LHCN-M2 (cell line): ENCODE measurements around the gene CLINT1. TPM values are rescaled to one million over a fixed set of nuclear protein-coding genes. Genes with fewer than 3 reads are reported as not detected.
"Not testable (repeated sequence)": the region's sequence is repeated elsewhere in the genome, so short reads cannot be mapped to it uniquely, and the experiment has no call there.

Source experiments
- DNase-seq: peaks from one replicate; pipeline ENCODE4 v3.0.0-alpha.2; 2012; ENCODE audit warnings: low read depth
- total RNA-seq: library from RNA; depleted of rRNA; stranded (reverse); fragments of >200 nt; gene quantifications from 2 replicates; pipeline ENCODE4 v1.2.3, GENCODE V29; 2014

The CLINT1 gene
- total RNA-seq, 1 experiment from 2014 or later: 64.8 TPM

- DNase-seq: no peak
Measured at GRCh38 chr5:157862183-157862851, 3.4 kb upstream of the CLINT1 start.

DNA sequence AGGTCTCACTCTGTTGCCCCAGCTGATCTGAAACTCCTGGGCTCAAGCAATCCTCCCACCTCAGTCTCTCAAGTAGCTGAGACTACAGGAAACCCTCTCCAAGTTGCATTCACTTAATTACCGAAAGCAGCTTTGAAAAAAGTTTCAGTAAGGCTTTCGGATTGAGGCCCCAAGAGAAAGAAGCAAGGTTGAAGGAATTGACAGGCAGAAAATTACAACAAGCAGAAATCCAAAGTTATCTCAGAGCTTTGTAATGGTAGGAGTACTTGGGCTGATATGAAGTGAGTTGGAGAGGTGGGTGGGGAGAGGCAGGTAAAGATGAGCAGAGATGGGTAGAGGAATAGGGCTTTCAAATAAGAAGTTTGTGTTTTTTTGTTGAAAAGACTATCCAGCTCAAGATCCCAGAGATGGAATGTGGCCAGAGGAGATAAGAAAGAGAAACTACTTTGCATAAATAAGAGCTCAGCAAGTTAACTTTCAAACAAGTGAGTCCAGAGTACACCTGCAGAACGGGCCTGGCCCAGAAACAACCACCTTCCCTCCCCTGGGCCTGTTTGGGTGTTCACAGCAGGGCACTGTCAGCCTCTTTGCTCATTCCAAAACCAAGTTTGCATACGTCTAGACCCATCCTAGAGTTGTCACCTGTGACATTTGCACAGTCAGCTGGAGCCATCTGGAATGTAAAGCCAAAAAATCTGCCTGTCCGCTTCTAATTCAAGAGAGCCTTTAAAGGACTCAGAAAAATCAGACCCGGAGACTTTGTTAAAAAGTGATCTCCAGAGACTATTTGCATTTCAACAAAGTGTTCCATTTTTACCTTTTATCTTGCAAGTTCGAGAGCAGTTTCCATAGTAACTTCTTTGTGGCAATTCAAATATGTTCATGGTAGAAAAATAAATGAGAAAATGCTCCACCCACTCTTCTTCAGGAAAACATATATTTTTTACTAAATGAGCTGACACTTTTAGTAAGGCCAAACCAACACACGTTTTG, 2.2 kb upstream of the CLINT1 start:
- DNase-seq: no peak

GRCh38 chr5:157859227-157859575, 256 bp upstream of the CLINT1 start:
- no peak for DNase-seq

DNA sequence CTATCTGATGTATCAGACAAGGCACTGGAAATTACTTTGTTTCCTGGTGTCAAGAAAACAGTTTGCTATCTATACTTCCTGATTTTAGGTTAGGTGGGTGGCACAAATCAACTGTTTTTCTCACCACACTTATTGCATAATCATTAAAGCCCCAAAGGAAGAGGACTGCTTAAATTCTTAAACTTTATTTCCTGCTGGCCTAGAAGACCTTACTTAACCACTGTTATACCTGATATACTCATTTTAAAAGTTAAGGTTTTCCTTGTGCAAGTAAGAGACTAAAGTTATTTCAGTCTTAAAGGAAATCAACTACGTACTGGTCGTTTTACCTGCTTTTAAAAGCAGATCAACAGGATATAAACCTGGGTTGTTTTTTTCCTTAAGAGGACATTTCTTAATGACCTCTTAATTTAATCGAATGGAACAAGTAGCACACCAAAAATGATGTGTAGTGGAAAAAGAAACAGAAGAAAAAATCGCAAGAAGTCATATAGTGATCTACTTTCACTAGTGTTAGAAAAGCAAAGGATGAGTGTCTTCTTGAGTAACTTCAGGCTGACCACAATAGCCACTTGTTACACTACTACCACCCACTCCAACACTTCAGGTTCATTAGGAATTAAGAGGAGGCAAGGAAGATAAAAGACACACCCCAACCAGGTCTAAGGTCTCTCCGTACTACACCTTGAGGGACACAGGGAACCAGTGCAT, 974 bp downstream of the CLINT1 start:
- DNase-seq: peak; percentile 19

DNA sequence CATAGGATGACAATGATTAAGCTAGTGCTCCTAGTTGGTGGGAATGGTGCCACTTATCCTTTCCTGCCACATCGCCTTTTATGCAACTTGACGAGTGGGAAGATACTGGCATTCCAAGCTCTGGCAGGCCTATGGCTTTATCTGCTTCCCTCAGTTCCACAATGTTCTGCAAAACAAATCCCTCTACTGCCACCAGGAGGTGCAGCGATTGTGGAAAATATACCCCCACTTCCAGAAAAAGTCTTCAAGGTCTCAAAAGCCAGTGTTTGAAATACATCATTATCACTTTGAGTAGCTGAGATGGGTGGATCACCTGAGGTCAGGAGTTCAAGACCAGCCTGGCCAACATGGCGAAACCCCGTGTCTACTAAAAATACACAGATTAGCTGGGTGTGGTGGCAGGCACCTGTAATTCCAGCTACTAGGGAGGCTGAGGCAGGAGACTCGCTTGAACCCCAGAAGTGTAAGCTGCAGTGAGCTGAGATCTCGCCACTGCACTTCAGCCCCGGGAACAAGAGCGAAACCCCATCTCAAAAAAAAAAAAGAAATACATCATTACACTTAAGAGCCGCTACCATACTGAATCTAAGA, 3.4 kb downstream of the CLINT1 start:
- DNase-seq: peak; percentile 52

GRCh38 chr5:157853365-157853764, 5.6 kb downstream of the CLINT1 start:
- not testable (repeated sequence) for DNase-seq

DNA sequence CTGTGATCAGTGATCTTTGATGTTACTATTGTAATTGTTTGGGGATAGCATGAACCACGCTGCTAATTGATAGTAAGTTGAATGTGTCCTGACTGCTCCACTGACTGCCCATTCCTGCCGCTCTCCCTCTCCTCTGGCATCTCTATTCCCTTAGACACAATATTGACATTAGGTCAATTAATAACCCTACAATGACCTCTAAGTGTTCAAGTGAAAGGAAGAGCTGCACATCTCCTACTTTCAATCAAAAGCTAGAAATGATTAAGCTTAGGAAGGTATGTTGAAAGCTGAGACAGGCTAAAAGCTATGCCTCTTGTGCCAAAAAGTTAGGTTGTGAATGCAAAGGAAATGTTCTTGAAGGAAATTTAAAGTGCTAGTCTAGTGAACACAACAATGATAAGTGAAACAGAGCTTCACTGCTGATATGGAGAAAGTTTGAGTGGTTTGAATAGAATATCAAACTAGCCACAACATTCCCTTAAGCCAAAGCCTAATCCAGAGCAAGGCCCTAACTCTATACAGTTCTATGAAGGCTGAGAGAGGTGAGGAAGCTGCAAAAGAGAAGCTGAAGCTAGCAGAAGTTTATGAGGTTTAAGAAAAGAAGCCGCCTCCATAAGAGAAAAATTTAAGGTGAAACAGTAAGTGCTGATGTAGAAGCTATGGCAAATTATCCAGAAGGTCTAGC, 12.9 kb downstream of the CLINT1 start:
- DNase-seq: no peak

DNA sequence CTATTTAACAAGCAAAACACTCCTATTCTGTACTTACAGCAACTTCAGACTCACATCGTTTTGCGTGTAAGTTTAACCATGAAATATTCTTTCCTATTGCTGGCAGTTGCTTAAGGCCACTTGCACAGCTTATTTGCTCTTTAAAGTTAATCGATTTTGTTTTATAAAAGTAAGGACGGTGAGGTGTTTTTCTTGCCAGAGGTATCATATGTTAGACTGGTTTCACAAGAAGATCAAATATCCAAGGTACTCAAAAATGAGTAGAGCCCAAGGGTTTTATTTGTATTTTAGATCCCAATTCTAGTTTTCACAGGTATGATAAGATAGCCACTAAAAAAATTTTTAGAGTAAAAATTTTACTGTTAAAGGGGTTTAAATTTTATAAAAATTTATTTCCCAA, 16.2 kb downstream of the CLINT1 start:
- DNase-seq: no peak

DNA sequence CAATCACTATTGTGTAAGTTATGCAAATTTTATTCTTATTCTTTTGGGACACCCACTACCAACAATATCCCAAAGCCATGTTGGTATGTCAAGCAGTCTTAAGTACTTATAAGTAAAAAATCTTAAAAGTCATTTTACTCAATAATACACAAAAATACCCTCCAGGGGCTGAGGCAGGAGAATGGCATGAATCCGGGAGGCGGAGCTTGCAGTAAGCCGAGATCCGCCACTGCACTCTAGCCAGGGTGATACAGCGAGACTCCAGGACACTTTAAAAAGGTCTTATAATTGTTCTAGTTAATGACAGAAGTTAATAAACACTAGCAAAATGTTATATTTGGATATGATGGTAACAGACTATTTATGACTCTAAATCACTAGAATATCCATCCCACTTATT, 16.8 kb downstream of the CLINT1 start:
- DNase-seq: no peak

DNA sequence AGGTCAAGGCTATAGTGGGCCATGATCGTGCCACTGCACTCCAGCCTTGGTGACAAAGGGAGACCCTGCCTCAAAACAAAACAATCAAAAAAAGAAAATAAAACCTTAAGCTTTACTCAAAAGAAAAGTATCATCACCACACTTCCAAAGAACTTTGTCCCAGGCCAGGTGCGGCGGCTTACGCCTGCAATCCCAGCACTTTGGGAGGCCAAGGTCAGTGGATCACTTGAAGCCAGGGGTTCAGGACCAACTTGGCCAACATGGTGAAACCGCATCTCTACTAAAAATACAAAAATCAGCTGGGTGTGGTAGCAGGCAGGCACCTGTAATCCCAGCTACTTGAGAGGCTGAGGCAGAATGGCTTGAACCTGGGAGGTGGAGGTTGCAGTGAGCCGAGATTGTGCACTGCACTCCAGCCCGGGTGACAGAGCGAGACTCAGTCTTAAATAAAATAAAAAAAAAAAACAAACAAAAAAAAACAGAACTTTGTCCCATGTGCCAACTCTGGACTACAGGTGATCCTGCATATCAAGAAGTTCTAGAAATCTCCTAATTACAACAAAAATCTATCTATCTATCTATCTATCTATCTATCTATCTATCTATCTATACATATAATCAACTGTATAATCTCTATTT, 19.7 kb downstream of the CLINT1 start:
- no peak for DNase-seq

- DNase-seq: no peak
Measured at GRCh38 chr5:157836121-157836753, 22.7 kb downstream of the CLINT1 start.

- DNase-seq: no peak
Measured at GRCh38 chr5:157835041-157835440, 23.9 kb downstream of the CLINT1 start.

DNA sequence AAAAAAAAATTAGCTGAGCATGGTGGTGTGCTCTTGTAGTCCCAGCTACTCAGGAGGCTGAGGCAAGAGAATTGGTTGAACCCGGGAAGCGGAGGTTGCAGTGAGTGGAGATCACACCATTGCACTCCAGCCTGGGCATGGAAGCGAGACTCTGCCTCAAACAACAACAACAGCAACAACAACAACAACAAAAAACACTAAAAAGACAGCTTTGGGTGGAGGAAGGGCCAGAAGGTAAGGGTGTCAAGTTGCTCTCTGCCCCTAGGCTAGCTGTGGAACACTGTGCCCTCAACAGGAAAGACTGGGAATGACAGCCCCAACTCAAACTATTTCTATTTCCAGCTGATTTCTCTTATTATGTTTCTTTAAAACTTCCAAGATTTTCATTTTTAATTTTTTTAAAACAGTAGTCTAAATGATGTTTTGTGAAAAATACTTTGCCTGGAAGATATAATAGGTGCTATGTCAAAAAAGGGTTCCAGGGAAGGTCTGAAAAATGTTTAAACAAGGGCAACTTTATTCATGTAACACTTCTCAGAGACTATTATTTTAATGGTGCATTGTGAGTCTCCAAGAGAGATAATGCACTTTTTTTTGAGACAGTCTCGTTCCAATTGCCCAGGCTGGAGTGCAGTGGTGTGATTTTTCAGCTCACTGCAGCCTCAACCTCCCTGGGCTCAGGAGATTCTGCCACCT, 29.9 kb downstream of the CLINT1 start:
- no peak for DNase-seq

GRCh38 chr5:157828105-157828943, 30.6 kb downstream of the CLINT1 start:
- no peak for DNase-seq

- DNase-seq: peak; percentile 20
Measured at GRCh38 chr5:157827423-157827822, 31.5 kb downstream of the CLINT1 start.

DNA sequence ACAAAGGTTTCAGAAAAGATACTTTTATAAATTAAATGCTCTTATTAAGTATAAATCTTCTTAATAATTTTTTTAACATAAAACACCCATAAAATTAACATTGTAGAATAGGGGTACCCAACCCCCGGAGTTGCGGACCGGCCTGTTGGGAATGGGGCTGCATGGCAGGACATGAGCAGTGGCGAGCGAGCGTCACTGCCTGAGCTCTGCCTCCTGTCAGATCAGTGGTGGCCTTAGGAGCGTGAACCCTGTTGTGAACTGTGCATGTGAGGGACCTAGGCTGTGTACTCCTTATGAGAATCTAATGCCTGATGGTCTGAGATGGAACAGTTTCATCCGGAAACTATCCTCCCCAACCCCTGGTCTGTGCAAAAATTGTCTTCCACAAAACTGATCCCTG, 35.3 kb downstream of the CLINT1 start:
- no peak for DNase-seq

DNA sequence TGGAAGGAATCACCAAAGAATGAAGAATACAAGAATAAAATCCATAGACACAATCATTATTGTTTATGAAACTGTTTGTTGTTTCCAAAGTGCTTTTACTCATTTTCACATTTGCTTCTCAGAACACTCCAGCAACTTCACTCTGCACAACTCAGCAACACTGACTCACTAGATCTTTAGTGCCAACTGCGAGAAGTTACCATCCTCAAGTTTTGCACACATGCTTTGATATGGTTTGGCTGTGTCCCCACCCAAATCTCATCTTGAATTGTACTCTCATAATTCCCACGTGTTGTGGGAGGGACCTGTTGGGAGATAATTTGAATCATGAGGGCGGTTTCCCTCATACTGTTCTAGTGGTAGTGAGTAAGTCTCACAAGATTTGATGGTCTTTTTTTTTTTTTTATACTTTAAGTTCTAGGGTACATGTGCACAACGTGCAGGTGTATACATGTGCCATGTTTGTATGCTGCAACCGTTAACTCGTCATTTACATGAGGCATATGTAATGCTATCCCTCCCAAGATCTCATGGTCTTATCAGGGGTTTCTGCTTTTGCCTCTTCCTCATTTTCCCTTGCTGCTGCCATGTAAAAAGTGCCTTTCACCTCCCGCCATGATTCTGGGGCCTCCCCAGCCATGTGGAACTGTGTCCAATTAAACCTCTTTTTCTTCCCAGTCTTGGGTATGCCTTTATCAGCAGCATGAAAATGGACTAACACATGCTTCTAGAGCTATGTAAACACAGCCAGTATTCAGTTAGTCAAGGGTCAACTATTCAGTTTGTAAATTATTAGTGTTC, 36.9 kb downstream of the CLINT1 start:
- peak; percentile 21 for DNase-seq

GRCh38 chr5:157821405-157821804, 37.5 kb downstream of the CLINT1 start:
- DNase-seq: no peak
